ENCODE results near the gene TMEM167A.

Gene TMEM167A

DNA sequence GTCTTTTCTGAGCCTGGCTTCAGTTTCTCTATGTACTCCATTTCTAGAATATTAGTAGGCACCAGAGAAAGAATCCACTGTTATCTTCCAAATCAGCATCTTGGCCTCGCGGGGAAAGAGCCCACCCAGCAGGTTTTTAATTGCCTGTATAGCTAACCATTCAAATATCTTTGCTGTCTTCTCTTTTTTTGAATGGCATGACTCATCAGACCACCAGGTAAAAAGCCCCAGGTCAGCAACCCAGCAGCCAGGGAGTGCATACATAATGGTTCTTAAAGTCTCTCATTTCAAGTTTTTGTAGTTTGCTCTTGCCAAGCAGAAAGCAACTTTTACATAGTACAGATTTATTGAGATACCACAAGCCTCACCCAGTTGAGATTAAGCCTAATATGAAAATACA is 50.7 kb downstream of the TMEM167A start:
- H3K4me3 ChIP-seq (ENCODE audit: low read depth, low read length), result no peak overlapping the region
- no peak for DNase-seq
- TF ChIP-seq, protein P1, sequence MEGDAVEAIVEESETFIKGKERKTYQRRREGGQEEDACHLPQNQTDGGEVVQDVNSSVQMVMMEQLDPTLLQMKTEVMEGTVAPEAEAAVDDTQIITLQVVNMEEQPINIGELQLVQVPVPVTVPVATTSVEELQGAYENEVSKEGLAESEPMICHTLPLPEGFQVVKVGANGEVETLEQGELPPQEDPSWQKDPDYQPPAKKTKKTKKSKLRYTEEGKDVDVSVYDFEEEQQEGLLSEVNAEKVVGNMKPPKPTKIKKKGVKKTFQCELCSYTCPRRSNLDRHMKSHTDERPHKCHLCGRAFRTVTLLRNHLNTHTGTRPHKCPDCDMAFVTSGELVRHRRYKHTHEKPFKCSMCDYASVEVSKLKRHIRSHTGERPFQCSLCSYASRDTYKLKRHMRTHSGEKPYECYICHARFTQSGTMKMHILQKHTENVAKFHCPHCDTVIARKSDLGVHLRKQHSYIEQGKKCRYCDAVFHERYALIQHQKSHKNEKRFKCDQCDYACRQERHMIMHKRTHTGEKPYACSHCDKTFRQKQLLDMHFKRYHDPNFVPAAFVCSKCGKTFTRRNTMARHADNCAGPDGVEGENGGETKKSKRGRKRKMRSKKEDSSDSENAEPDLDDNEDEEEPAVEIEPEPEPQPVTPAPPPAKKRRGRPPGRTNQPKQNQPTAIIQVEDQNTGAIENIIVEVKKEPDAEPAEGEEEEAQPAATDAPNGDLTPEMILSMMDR (IDR thresholded peaks at IDR 0.05; ENCODE audit: low read depth, low read length, missing control alignments), result no peak
- in situ Hi-C loops (cut with HindIII; ENCODE audit: low pct_ligation_motif_present, low sequenced_read_pairs), result no loop called here
- H3K27me3 ChIP-seq (replicated peaks), result no peaks in the 10 kb centered on the region
- no peak overlapping the region for H3K27ac ChIP-seq
- no peaks in the 10 kb centered on the region for H3K36me3 ChIP-seq (replicated peaks)

DNA sequence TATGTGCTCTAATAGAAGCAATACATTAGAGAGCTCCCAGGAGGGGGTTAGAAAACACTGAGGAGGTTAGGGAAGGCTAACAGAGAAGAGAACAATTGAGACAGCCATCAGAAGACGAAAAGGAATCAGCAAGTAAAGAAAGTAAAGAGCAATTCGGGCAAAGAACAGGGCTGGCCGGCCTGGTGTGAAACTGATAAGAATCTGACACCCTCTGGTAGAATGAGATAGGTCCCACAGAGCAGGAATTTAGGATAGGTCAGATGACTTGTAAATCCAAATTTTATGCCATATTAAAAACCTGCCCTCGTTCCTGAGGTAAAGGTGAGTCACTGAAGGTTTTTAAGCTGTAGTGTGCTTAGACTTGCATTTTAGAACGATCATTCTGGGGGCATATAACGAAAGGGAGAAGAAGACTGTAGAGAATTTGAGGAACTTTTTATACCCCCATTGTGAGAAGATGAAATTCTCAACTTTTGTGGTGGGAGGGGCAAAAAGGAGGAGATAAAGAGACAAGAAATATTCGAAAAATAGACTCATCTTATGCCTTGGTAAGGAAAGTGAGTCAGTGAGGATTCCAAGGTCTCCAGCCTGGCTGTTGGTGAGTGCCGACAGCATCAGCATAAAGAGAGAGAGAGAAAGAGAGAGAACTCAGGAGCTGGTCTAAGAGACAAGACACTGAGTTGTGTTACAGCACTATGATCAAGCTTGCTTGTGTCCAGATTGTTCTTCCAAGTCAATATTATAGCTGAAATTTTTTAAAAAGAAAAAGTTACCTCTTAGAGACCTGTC is 51.3 kb downstream of the TMEM167A start:
- in situ Hi-C loops (cut with HindIII; ENCODE audit: low pct_ligation_motif_present, low sequenced_read_pairs), result no loop called here
- DNase-seq, result no peak
- Histone ChIP-seq H3K36me3 (replicated peaks) (no peaks in the 10 kb centered on the region), H3K27ac (no peak overlapping the region), H3K27me3 (replicated peaks) (no peaks in the 10 kb centered on the region), H3K4me3 (ENCODE audit: low read depth, low read length) (no peak overlapping the region)
- TF ChIP-seq, protein P1 (IDR thresholded peaks at IDR 0.05; ENCODE audit: low read depth, low read length, missing control alignments), result no peak

DNA sequence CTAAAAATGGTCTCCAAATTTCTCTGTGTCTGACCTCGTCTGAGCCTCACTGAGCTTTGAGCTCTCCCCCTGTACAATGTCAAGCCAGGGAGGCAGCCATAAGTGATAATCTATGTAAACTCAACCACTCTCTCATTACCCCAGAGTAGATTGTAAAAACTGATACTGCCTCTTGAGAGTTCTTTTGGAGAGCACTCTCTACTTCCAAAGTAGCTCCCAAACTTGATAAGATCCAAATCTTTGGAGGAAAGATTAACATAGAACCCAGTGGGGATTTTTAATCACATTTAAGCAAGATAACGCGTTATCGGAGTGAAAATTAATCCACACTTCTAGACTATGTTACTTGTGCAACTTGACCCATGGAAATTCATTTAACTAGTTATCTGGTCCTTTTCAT is 54.9 kb downstream of the TMEM167A start:
- no peaks in the 10 kb centered on the region for H3K36me3 ChIP-seq (replicated peaks)

DNA sequence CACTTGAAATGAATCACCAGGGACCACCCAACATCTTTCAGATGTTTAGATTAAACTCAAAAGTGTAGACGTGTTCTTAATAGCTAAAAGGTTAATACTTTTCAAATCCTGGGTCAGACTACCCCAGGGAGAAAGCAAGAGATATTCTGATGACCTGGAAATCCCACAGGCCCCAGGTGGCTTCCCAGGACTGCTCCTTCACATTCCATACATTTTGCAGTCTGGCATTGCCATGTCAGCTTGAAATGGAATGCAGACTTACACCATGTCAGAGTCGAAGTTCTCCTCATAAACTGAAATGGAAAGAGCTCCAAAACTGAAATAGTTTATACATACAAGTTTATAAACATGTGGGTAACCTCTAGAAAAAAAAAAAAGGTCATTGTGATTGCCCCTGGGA is 61.5 kb downstream of the TMEM167A start:
- no peak for DNase-seq
- TF ChIP-seq, protein P1 (IDR thresholded peaks at IDR 0.05; ENCODE audit: low read depth, low read length, missing control alignments), result no peak
- H3K4me3 ChIP-seq (ENCODE audit: low read depth, low read length), result no peak overlapping the region
- in situ Hi-C loops (cut with HindIII; ENCODE audit: low pct_ligation_motif_present, low sequenced_read_pairs), result no loop called here
- no peak overlapping the region for H3K27ac ChIP-seq
- H3K27me3 ChIP-seq (replicated peaks), result no peaks in the 10 kb centered on the region
- no peaks in the 10 kb centered on the region for H3K36me3 ChIP-seq (replicated peaks)

More for the DNA sequence above, 54.9 kb downstream of the TMEM167A start:
- Histone ChIP-seq H3K27ac (no peak overlapping the region), H3K27me3 (replicated peaks) (no peaks in the 10 kb centered on the region), H3K4me3 (ENCODE audit: low read depth, low read length) (no peak overlapping the region)
- in situ Hi-C loops (cut with HindIII; ENCODE audit: low pct_ligation_motif_present, low sequenced_read_pairs), result no loop called here
- TF ChIP-seq, protein P1 (IDR thresholded peaks at IDR 0.05; ENCODE audit: low read depth, low read length, missing control alignments), result no peak
- no peak for DNase-seq

DNA sequence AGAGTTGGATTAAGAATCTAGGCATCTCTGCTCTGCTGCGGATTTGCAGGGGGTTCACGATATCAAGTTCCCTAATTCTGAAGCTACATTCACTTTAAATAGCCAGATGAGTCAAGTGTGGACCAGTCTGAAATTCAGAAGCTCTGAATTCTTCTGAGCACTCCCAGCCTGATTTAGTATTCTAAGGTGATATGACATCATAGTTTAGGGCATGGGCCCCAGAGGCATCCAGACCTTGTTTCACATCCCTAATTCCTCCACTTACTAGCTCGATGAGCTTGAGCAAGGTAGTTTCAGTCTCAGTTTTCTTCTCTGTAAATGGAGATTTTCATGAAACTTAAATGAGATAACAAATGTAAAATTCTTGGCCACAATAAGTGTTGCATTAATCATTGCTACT is 65.2 kb downstream of the TMEM167A start:
- DNase-seq, result no peak
- TF ChIP-seq, protein P1 (IDR thresholded peaks at IDR 0.05; ENCODE audit: low read depth, low read length, missing control alignments), result no peak
- Histone ChIP-seq H3K27ac (no peak overlapping the region), H3K4me3 (ENCODE audit: low read depth, low read length) (no peak overlapping the region), H3K27me3 (replicated peaks) (no peaks in the 10 kb centered on the region), H3K36me3 (replicated peaks) (no peaks in the 10 kb centered on the region)
- in situ Hi-C loops (cut with HindIII; ENCODE audit: low pct_ligation_motif_present, low sequenced_read_pairs), result no loop called here

DNA sequence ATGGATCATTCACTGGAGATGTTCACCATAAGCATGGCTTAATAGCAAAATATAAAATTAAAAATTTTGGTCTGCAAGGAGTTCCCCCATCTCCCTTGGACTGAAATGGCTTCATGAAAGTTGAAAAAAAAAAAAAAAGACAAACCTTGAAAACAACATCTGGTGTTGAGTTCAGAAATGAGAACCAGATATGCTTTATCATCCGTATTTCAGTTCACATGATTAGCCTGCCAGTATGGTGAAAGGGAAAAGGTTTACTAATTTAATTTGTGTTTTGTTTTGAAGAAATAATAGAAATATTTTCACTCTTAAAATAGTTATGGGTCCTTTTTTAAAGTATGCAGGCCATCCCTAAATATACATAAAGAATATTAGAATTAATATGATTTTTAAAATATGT is 67.8 kb downstream of the TMEM167A start:
- TF ChIP-seq, protein P1 (IDR thresholded peaks at IDR 0.05; ENCODE audit: low read depth, low read length, missing control alignments), result no peak
- Histone ChIP-seq H3K27ac (no peak overlapping the region), H3K27me3 (replicated peaks) (no peaks in the 10 kb centered on the region), H3K4me3 (ENCODE audit: low read depth, low read length) (no peak overlapping the region), H3K36me3 (replicated peaks) (no peaks in the 10 kb centered on the region)
- DNase-seq, result no peak
- in situ Hi-C loops (cut with HindIII; ENCODE audit: low pct_ligation_motif_present, low sequenced_read_pairs), result no loop called here
